Central memory CD8-positive, alpha-beta T cell (primary cell): Measurements from ENCODE around the gene FAAH2.
"Not testable (repeated sequence)": the region's sequence is repeated elsewhere in the genome, so short reads cannot be mapped to it uniquely, and the experiment has no call there.

Experiments
- ATAC-seq: fragments of 150-1000 bp; cut with Tn5 transposase; replicated peaks from 2 replicates; pipeline ENCODE4 v1.10.0; 2022; ENCODE audit warnings: mild to moderate bottlenecking, moderate FRiP score, moderate number of reproducible peaks; ENCODE audit not compliant: poor library complexity, severe bottlenecking; ENCODE audit errors: extremely low read depth
- DNase-seq, 2 donors: peaks; one replicate each; pipeline ENCODE4 v3.0.0; 2021; ENCODE audit warnings: low spot score in 2 of 2
- H3K27ac Mint-ChIP-seq: one replicate; pipeline ENCODE4 v1.8.0; 2022; ENCODE audit warnings: low read depth, mild to moderate bottlenecking, moderate library complexity, mixed read lengths
- H3K27me3 Mint-ChIP-seq: one replicate; pipeline ENCODE4 v1.8.0; 2022; ENCODE audit warnings: mixed read lengths
- H3K36me3 Mint-ChIP-seq: one replicate; pipeline ENCODE4 v1.8.0; 2022; ENCODE audit warnings: mild to moderate bottlenecking, moderate library complexity, mixed read lengths; ENCODE audit not compliant: insufficient read depth
- H3K4me1 Mint-ChIP-seq: one replicate; pipeline ENCODE4 v1.8.0; 2022; ENCODE audit warnings: mixed read lengths
- H3K4me3 Mint-ChIP-seq: one replicate; pipeline ENCODE4 v1.8.0; 2022; ENCODE audit warnings: mild to moderate bottlenecking, moderate library complexity, mixed read lengths
- H3K9me3 Mint-ChIP-seq: one replicate; pipeline ENCODE4 v1.8.0; 2022; ENCODE audit warnings: mixed read lengths

Gene FAAH2

DNA sequence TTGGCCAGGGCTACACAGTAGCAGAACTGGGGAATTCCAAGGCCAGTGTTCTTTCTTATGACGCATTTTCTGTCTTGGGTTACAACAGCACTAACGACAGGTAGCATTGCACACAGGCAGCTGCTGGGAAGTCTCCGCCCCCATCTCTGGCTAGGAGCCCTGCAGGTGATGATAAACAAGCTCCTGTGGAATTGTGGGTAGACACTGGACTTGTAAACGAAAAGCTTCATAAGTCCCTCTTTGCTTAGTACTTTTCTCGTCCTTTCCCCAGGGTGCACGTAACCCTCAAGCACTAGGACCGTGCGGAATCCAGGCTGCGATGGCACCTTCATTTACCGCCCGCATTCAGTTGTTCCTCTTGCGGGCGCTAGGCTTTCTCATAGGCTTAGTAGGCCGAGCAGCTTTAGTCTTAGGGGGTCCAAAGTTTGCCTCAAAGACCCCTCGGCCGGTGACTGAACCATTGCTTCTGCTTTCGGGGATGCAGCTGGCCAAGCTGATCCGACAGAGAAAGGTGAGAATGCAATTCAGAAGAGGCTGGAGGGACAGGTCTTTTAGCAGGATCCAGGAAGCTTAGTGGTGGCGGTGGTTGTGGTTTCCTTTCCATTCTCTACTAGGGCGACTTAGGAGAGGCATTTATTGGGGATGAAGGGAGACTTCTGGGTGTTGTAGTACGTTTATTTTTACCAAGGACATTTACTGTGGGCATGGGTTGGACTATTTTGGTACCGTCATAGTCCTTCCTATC lies at the start of gene FAAH2:
FAAH2 (plus strand) TSS at position 200 of the 745 bp plus-strand sequence; CDS start at position 320, 120 bp downstream.
- H3K4me1 Mint-ChIP-seq = peaks cover 14% of the 10 kb centered on the region
- H3K27ac Mint-ChIP-seq = peak within 1 kb of the TSS; percentile 88
- no peaks in the 10 kb centered on the region for H3K27me3 Mint-ChIP-seq
- peak; percentile 12 to 29 for DNase-seq
- H3K4me3 Mint-ChIP-seq = peak within 1 kb of the TSS; percentile 81
- no peaks in the 10 kb centered on the region for H3K9me3 Mint-ChIP-seq
- peak; percentile 86 for ATAC-seq
- peaks cover 1% of the 10 kb centered on the region for H3K36me3 Mint-ChIP-seq

DNA sequence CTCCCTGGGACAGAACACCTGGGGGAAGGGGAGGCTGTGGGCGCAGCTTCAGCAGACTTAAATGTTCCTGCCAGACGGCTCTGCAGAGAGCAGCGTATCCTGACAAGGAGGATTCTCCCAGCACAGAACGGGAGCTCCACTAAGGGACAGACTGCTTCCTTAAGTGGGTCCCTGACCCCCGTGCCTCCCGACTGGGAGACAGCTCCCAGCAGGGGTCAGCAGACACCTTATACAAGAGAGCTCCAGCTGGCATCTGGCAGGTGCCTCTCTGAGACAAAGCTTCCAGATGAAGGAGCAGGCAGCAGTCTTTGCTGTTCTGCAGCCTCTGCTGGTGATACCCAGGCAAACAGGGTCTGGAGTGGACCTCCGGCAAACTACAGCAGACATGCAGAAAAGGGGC lies 44.5 kb upstream of the FAAH2 start:
- Mint-ChIP-seq H3K27ac (no peak overlapping the region), H3K9me3 (peaks cover 25% of the 10 kb centered on the region), H3K4me1 (no peaks in the 10 kb centered on the region), H3K4me3 (no peak overlapping the region), H3K36me3 (no peaks in the 10 kb centered on the region), H3K27me3 (no peaks in the 10 kb centered on the region)
- no peak for DNase-seq
- no peak for ATAC-seq

DNA sequence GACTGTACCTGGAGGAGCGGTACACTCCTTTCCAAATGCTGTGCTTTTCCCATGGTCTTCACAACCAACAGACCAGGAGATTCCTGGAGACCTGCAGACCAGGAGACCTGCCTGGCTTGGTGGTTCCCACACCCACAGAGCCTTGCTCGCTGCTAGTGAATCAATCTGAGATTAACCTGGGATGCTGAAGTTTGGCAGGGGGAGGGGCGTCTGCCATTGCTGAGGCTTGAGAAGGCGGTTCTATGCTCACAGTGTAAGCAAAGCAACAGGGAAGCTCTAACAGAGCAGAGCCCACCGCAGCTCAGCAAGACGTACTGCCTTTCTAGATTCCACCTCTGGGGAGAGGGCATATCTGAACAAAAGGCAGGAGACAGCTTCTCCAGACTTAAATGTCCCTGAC lies 34.5 kb upstream of the FAAH2 start:
- Mint-ChIP-seq H3K27me3 (no peaks in the 10 kb centered on the region), H3K4me1 (no peaks in the 10 kb centered on the region), H3K4me3 (no peak overlapping the region), H3K36me3 (peaks cover 2% of the 10 kb centered on the region), H3K27ac (no peak overlapping the region), H3K9me3 (peaks cover 5% of the 10 kb centered on the region)
- ATAC-seq = no peak
- no peak for DNase-seq

GRCh38 chrX:57265126-57265525 lies 21.4 kb upstream of the FAAH2 start:
- H3K4me3 Mint-ChIP-seq = no peak overlapping the region

GRCh38 chrX:57266275-57266674 lies 20.2 kb upstream of the FAAH2 start:
- DNase-seq (no peak), ATAC-seq (no peak)
- no peak overlapping the region for H3K4me3 Mint-ChIP-seq
- H3K9me3 Mint-ChIP-seq = no peaks in the 10 kb centered on the region
- no peaks in the 10 kb centered on the region for H3K4me1 Mint-ChIP-seq
- H3K27me3 Mint-ChIP-seq = peaks cover 10% of the 10 kb centered on the region
- no peak overlapping the region for H3K27ac Mint-ChIP-seq
- H3K36me3 Mint-ChIP-seq = no peaks in the 10 kb centered on the region

More at GRCh38 chrX:57265126-57265525, 21.4 kb upstream of the FAAH2 start:
- H3K4me1 Mint-ChIP-seq = no peaks in the 10 kb centered on the region
- no peaks in the 10 kb centered on the region for H3K9me3 Mint-ChIP-seq
- ATAC-seq = no peak
- DNase-seq = no peak
- no peak overlapping the region for H3K27ac Mint-ChIP-seq
- H3K36me3 Mint-ChIP-seq = no peaks in the 10 kb centered on the region
- peaks cover 10% of the 10 kb centered on the region for H3K27me3 Mint-ChIP-seq

GRCh38 chrX:57266871-57267270 lies 19.6 kb upstream of the FAAH2 start:
- ATAC-seq = no peak
- Mint-ChIP-seq H3K27me3 (peaks cover 10% of the 10 kb centered on the region), H3K36me3 (no peaks in the 10 kb centered on the region), H3K27ac (no peak overlapping the region), H3K9me3 (no peaks in the 10 kb centered on the region), H3K4me3 (no peak overlapping the region), H3K4me1 (no peaks in the 10 kb centered on the region)
- DNase-seq = no peak

GRCh38 chrX:57267308-57267707 lies 19.2 kb upstream of the FAAH2 start:
- no peak for ATAC-seq
- no peaks in the 10 kb centered on the region for H3K36me3 Mint-ChIP-seq
- H3K4me1 Mint-ChIP-seq = no peaks in the 10 kb centered on the region
- H3K27me3 Mint-ChIP-seq = peaks cover 10% of the 10 kb centered on the region
- H3K9me3 Mint-ChIP-seq = no peaks in the 10 kb centered on the region
- no peak for DNase-seq
- H3K4me3 Mint-ChIP-seq = no peak overlapping the region
- H3K27ac Mint-ChIP-seq = no peak overlapping the region

- DNase-seq (no peak), ATAC-seq (no peak)
- no peaks in the 10 kb centered on the region for H3K4me1 Mint-ChIP-seq
- no peak overlapping the region for H3K4me3 Mint-ChIP-seq
- no peaks in the 10 kb centered on the region for H3K9me3 Mint-ChIP-seq
- peaks cover 10% of the 10 kb centered on the region for H3K27me3 Mint-ChIP-seq
- H3K27ac Mint-ChIP-seq = no peak overlapping the region
- H3K36me3 Mint-ChIP-seq = no peaks in the 10 kb centered on the region
Measured at GRCh38 chrX:57270980-57271379, 15.5 kb upstream of the FAAH2 start.

GRCh38 chrX:57282568-57282967 lies 3.9 kb upstream of the FAAH2 start:
- no peak overlapping the region for H3K4me3 Mint-ChIP-seq
- no peaks in the 10 kb centered on the region for H3K9me3 Mint-ChIP-seq
- no peaks in the 10 kb centered on the region for H3K27me3 Mint-ChIP-seq
- peaks cover 9% of the 10 kb centered on the region for H3K4me1 Mint-ChIP-seq
- DNase-seq = no peak
- no peak overlapping the region for H3K27ac Mint-ChIP-seq
- no peak for ATAC-seq
- H3K36me3 Mint-ChIP-seq = peaks cover 1% of the 10 kb centered on the region

- DNase-seq = no peak
- ATAC-seq = no peak
- Mint-ChIP-seq H3K4me1 (peaks cover 9% of the 10 kb centered on the region), H3K9me3 (no peaks in the 10 kb centered on the region), H3K36me3 (peaks cover 1% of the 10 kb centered on the region), H3K4me3 (no peak overlapping the region), H3K27me3 (no peaks in the 10 kb centered on the region), H3K27ac (peak overlapping the region; percentile 36)
Measured at GRCh38 chrX:57285001-57285400, 1.5 kb upstream of the FAAH2 start.

GRCh38 chrX:57289089-57289488 lies 2.6 kb downstream of the FAAH2 start:
- Mint-ChIP-seq H3K36me3 (peaks cover 2% of the 10 kb centered on the region), H3K4me3 (peak overlapping the region; percentile 47), H3K9me3 (no peaks in the 10 kb centered on the region), H3K4me1 (peaks cover 20% of the 10 kb centered on the region), H3K27ac (no peak overlapping the region), H3K27me3 (no peaks in the 10 kb centered on the region)
- DNase-seq (no peak), ATAC-seq (no peak)

DNA sequence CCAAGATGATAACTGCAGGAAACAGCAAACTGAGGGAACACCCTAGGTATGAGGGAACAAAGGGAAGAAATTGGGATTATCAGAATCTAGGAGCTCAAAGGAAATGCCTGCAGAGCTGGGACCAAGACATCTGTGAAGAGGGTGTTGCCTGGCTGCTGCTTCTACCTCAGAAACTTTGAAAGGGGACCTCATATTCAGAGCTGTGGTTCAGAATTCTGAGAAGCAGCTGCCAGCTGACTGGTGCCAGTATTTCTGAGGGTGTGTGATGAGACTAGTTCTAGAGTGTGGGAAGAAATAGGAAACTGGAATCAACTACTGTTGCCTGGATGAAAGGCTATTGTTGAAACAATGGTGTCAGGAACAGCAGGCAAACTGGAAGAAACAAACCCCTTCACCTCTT lies 8.5 kb downstream of the FAAH2 start:
- Mint-ChIP-seq H3K27me3 (no peaks in the 10 kb centered on the region), H3K27ac (no peak overlapping the region), H3K9me3 (no peaks in the 10 kb centered on the region), H3K4me3 (peak overlapping the region; percentile 34), H3K4me1 (peaks cover 21% of the 10 kb centered on the region), H3K36me3 (peaks cover 5% of the 10 kb centered on the region)
- no peak for ATAC-seq
- DNase-seq = no peak

DNA sequence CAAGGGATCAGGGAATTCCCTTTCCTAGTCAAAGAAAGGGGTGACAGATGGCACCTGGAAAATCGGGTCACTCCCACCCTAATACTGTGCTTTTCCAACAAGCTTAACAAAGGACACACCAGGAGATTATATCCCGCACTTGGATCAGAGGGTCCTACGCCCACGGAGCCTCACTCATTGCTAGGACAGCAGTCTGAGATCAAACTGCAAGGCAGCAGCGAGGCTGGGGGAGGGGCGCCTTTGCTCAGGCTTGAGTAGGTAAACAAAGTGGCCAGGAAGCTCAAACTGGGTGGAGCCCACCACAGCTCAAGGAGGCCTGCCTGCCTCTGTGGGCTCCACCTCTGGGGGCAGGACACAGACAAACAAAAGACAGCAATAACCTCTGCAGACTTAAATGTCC lies 9.2 kb downstream of the FAAH2 start:
- ATAC-seq, H3K27ac Mint-ChIP-seq, H3K4me3 Mint-ChIP-seq, H3K27me3 Mint-ChIP-seq, H3K9me3 Mint-ChIP-seq, DNase-seq, H3K36me3 Mint-ChIP-seq: not testable (repeated sequence)
- peaks cover 21% of the 10 kb centered on the region for H3K4me1 Mint-ChIP-seq
